ENCODE data around the gene CMAS. TPM values are rescaled to one million over a fixed set of nuclear protein-coding genes. Genes with fewer than 3 reads are reported as not detected.

Gene CMAS
- total and polyA plus RNA-seq, 8 donors: 4.7 to 283 (median 38.0) TPM

DNA sequence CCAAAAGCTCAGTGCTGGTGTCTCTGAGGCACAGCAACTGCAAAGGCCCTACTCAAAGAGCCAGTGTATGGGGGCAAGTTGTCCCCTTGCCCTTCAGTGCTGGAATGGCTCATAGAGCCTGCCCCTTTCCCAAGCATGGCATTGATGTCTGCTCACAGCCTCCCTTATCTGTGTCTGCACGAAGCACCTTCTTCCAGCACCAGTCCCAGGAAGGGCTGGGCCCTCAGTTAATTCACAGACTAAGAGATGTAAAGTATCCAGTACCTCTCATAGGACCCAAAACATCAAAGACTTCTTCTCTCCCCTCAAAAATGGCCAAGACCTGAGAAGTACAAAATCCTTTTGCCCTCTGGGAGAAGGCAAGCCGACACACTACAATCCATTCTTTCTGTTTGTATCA, 1.6 kb upstream of the CMAS start:
- Histone ChIP-seq H3K9me3 (no peaks in the 10 kb centered on the region), H3K27me3 (no peaks in the 10 kb centered on the region), H3K36me3 (no peaks in the 10 kb centered on the region), H3K27ac (no peak overlapping the region), H3K4me3 (no peak overlapping the region), H3K4me1 (peaks cover 0 to 35% (median 10%) of the 10 kb centered on the region in 4 donors)
- intact Hi-C loops (cut with DNase I; ENCODE audit: low total_unique reads): no loop called here
- TF ChIP-seq EP300 (IDR thresholded peaks at IDR 0.05) (no peak), POLR2AphosphoS5 (IDR thresholded peaks at IDR 0.05) (no peak), POLR2A (IDR thresholded peaks at IDR 0.05) (no peak)
- TF ChIP-seq, protein P1, sequence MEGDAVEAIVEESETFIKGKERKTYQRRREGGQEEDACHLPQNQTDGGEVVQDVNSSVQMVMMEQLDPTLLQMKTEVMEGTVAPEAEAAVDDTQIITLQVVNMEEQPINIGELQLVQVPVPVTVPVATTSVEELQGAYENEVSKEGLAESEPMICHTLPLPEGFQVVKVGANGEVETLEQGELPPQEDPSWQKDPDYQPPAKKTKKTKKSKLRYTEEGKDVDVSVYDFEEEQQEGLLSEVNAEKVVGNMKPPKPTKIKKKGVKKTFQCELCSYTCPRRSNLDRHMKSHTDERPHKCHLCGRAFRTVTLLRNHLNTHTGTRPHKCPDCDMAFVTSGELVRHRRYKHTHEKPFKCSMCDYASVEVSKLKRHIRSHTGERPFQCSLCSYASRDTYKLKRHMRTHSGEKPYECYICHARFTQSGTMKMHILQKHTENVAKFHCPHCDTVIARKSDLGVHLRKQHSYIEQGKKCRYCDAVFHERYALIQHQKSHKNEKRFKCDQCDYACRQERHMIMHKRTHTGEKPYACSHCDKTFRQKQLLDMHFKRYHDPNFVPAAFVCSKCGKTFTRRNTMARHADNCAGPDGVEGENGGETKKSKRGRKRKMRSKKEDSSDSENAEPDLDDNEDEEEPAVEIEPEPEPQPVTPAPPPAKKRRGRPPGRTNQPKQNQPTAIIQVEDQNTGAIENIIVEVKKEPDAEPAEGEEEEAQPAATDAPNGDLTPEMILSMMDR (IDR thresholded peaks at IDR 0.05): no peak
- WGBS, 5 donors: 36 to 47% (median 42%) methylated on average over 2 of the region's 2 CpGs
- DNase-seq: no peak

DNA sequence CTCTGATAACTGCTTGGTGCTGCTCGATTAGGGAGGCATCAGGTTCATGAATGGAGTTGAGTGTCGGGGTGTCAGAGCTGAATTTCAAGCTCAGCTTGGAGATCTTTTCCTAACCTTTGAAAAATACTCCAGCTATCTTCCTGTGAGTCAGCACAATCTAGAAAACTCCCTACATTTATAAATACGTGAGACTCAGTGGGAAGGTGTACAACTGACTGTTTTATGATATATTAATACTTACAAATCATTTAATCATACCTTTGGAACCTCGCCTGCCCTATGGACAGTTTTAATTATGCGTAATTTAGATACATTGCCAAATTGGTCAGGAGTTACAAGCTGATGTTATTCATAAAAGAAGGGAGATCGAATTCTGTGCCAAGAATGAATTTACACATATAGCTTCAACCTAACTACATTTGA, 961 bp downstream of the CMAS start:
- peak overlapping the region; percentile 97 to 99 (median 98) for H3K4me3 ChIP-seq
- H3K27me3 ChIP-seq: no peaks in the 10 kb centered on the region
- H3K36me3 ChIP-seq: peaks cover 0 to 3% (median 1%) of the 10 kb centered on the region in 4 donors
- H3K9me3 ChIP-seq: no peaks in the 10 kb centered on the region
- intact Hi-C loops (cut with DNase I; ENCODE audit: low total_unique reads): no loop called here
- peak overlapping the region; percentile 88 to 97 (median 93) for H3K27ac ChIP-seq
- 10 to 20% (median 13%) methylated on average over 6 of the region's 6 CpGs for WGBS, 5 donors
- peaks cover 8 to 53% (median 25%) of the 10 kb centered on the region in 4 donors for H3K4me1 ChIP-seq
- no peak for DNase-seq
- no peak for TF ChIP-seq POLR2AphosphoS5 (IDR thresholded peaks at IDR 0.05)
- TF ChIP-seq, protein P1 (IDR thresholded peaks at IDR 0.05): no peak
- no peak for TF ChIP-seq POLR2A (IDR thresholded peaks at IDR 0.05)
- TF ChIP-seq EP300 (IDR thresholded peaks at IDR 0.05): no peak

DNA sequence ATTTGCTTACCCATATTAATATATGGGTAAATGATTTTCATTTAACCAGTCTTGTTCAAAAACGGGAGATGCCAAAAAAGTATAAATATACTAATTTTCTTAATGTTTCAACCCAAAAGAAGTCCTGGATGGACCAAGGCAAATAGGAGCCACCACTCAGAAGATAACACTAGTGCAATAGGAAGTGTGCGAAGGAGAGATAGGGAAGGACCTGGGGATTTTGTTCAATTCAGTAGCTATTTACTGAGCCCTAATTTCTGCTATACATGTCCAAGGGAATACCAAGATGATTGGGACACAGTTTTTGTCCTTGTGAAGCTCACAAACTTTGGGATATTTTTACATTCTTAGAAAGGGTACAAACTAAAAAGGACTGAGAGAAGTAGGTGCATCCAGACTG, 1.5 kb downstream of the CMAS start:
- peak overlapping the region in 2 of 5 donors; percentile 91 to 95 for H3K27ac ChIP-seq
- intact Hi-C loops (cut with DNase I; ENCODE audit: low total_unique reads): no loop called here
- H3K4me1 ChIP-seq: peaks cover 8 to 53% (median 25%) of the 10 kb centered on the region in 4 donors

DNA sequence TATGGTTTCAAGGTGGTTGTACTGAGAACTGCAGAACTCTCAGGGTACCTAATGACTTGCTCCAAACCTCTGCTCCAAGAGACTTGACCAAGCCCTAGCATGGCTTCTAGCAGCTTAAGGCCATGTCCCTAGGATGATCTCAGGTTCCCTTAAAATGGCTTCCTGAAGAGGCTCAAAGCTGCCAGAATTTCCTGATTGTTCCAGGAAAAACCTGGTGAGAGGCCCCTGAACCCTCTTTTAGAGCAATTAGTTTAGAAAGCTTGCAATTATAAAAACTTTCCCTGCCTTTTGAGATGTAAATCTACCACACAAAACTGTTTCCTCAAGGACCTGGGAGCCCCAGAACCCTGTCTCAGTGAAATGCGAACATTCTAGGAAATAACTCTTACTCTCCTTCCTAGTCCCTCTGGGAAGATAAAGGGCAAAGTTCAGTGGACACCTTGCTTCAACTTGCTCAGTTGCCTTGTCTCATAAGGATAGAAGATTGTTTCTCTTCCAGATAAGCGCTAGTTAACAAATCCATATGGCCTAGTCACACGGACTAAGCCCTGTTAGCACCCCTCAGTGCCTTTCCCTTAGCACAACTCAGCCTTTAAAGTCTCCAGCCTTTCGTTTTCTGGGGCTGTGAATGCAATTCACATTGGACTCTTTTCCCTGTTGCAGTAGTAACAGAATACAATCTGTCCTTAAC, 2.5 kb downstream of the CMAS start:
- peak in 1 of 2 donors; percentile 8 for DNase-seq
- H3K36me3 ChIP-seq: peaks cover 0 to 3% (median 1%) of the 10 kb centered on the region in 4 donors
- no peaks in the 10 kb centered on the region for H3K9me3 ChIP-seq
- 67 to 82% (median 75%) methylated on average over 4 of the region's 4 CpGs for WGBS, 5 donors
- intact Hi-C loops (cut with DNase I; ENCODE audit: low total_unique reads): no loop called here
- peaks cover 8 to 53% (median 25%) of the 10 kb centered on the region in 4 donors for H3K4me1 ChIP-seq
- no peaks in the 10 kb centered on the region for H3K27me3 ChIP-seq
- TF ChIP-seq EP300 (IDR thresholded peaks at IDR 0.05) (no peak), POLR2AphosphoS5 (IDR thresholded peaks at IDR 0.05) (no peak)
- no peak overlapping the region for H3K27ac ChIP-seq
- H3K4me3 ChIP-seq: no peak overlapping the region

More for the DNA sequence above, 1.5 kb downstream of the CMAS start:
- Histone ChIP-seq H3K36me3 (peaks cover 0 to 3% (median 1%) of the 10 kb centered on the region in 4 donors), H3K27me3 (no peaks in the 10 kb centered on the region), H3K4me3 (peak overlapping the region in 1 of 4 donors; percentile 98), H3K9me3 (no peaks in the 10 kb centered on the region)
- no peak for TF ChIP-seq POLR2A (IDR thresholded peaks at IDR 0.05)
- 69 to 82% (median 78%) methylated on average over 2 of the region's 2 CpGs for WGBS, 5 donors
- no peak for DNase-seq

DNA sequence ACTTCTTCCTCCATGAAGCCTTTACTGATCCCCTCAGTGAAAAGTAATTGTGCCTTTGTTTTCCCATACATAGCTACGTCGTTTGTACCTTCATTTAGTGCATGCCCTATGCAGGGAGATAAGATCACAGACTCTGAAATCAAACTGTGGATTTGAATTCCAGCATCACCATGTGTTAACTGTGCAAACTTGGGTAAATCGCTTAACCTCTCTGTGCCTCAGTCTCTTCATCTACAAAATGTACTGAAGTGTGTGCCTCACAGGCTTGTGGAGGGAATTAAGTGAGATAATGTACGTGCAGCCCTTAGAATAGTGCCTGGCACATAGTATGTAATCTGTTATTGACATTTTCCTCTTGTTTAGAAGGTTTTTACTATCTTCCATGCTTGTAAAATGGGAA, 4.1 kb downstream of the CMAS start:
- peaks cover 0 to 5% (median 1%) of the 10 kb centered on the region in 4 donors for H3K36me3 ChIP-seq
- no peak overlapping the region for H3K27ac ChIP-seq
- TF ChIP-seq POLR2A (IDR thresholded peaks at IDR 0.05) (no peak), EP300 (IDR thresholded peaks at IDR 0.05) (no peak), POLR2AphosphoS5 (IDR thresholded peaks at IDR 0.05) (no peak)
- TF ChIP-seq, protein P1 (IDR thresholded peaks at IDR 0.05): no peak
- 81 to 94% (median 88%) methylated on average over 4 of the region's 4 CpGs for WGBS, 5 donors
- H3K4me3 ChIP-seq: no peak overlapping the region
- no peaks in the 10 kb centered on the region for H3K9me3 ChIP-seq
- H3K27me3 ChIP-seq: no peaks in the 10 kb centered on the region
- H3K4me1 ChIP-seq: peaks cover 8 to 45% (median 25%) of the 10 kb centered on the region in 4 donors
- intact Hi-C loops (cut with DNase I; ENCODE audit: low total_unique reads): no loop called here
- no peak for DNase-seq

Data from stomach (tissue), 9 donors.